GM19023 (cell line): Measurements from ENCODE around the gene LRCH4.

Experiments used
- ATAC-seq: cut with Tn5 transposase; IDR thresholded peaks from one replicate; pipeline ENCODE4 v1.9.1; 2021; ENCODE audit warnings: mild to moderate bottlenecking, moderate library complexity; ENCODE audit not compliant: unreplicated experiment

The LRCH4 gene

DNA sequence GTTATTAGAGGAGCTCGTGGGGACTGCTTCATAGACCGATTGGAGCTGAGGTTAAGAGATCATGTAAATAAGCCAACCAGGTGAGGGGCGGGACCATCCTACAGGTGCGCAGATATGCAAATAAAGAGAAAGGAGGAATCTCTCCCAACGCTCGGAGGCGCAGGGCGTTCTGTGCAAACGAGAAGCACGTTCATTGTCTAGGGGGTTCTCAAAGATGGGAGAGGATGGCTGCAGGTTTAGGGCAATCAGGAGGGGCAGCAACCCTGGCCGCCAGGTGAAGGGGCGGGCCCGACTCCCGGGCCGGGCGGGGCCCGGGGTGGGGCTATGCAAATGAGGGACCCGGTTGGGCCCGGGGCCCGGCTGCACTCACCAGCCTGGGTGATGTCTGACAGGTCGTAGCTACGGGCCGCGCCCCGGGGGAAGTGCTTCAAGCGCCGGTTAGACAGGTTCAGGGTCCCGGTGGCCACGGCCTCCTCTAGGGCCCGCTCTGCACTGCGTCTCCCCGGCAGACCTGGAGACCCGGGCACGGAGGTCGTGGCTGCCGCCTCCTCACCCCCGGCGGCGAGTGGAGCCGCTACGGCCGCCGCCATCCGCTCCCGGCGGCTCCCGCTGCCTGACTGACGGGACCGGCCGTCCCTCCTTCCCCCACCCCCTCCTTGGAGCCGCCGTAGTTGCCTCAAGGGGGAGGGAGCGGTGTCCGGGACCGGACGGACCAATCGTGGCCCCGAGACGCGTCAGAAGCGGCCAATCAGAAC, at the start of gene LRCH4:
LRCH4 (minus strand) TSS at position 619 of the 755 bp plus-strand sequence; CDS start at position 590, 29 bp downstream.
- peak; percentile 28 for ATAC-seq

GRCh38 chr7:100632951-100633717, 47.2 kb upstream of the LRCH4 start:
- ATAC-seq = no peak

DNA sequence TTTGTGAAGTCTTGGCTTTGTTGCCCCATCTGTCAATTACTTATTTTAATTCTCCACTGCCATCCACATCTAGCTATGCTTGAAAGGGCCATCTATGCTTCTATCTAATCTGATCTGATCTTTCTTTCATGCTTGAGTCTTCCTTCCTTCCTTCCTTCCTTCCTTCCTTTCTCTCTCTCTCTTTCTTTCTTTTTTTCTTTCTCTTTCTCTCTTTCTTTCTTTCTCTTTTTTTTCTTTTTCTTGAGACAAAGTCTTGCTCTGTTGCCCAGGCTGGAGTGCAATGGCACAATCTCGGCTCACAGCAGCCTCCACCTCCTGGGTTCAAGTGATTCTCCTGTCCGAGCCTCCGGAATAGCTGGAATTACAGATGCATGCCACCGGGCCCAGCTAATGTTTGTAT, 44.1 kb upstream of the LRCH4 start:
- ATAC-seq = no peak

- ATAC-seq = no peak
Observed at GRCh38 chr7:100629117-100629716, 43.3 kb upstream of the LRCH4 start.

GRCh38 chr7:100627238-100627549, 41.3 kb upstream of the LRCH4 start:
- ATAC-seq = no peak

DNA sequence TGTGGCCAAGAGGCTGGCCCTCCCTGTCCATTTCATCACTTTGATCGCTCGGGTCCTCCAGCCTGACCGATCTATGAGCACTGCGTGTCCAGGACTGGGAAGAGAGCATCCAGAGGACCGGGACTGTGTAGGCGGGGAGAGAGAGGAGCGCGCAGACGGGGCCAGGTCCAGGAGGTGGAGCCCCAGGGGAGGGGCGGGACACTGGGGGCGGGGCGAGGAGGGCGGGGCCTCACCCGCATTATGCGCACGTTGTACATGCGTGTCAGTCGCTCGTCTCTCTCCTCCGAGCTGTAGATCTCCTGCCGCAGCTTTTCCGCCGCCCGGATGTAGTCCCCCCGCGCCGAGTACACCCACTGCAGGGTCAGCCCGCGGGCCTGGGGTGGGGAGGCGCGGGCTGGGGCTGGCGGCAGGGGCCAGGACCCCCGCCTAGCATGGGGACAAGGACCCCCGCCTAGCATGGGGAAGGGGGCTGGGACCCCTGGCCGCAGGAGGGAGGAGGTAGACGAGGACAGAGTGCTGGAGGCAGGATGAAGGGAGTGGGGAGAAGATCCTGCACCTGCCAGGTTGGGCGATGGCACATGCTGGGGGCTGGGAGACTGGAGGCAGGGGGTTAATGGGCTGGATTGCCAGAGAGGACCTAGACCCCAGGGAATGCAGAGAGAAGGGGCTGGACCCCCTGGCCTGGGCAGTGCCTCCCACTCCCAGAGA, 40.8 kb upstream of the LRCH4 start:
- ATAC-seq = peak; percentile 87

GRCh38 chr7:100626055-100626454, 40.1 kb upstream of the LRCH4 start:
- no peak for ATAC-seq

- no peak for ATAC-seq
Observed at GRCh38 chr7:100623951-100624824, 38.3 kb upstream of the LRCH4 start.

GRCh38 chr7:100621554-100621953, 35.6 kb upstream of the LRCH4 start:
- no peak for ATAC-seq

- no peak for ATAC-seq
Observed at GRCh38 chr7:100620804-100621203, 34.9 kb upstream of the LRCH4 start.

- no peak for ATAC-seq
Observed at GRCh38 chr7:100620239-100620638, 34.3 kb upstream of the LRCH4 start.

DNA sequence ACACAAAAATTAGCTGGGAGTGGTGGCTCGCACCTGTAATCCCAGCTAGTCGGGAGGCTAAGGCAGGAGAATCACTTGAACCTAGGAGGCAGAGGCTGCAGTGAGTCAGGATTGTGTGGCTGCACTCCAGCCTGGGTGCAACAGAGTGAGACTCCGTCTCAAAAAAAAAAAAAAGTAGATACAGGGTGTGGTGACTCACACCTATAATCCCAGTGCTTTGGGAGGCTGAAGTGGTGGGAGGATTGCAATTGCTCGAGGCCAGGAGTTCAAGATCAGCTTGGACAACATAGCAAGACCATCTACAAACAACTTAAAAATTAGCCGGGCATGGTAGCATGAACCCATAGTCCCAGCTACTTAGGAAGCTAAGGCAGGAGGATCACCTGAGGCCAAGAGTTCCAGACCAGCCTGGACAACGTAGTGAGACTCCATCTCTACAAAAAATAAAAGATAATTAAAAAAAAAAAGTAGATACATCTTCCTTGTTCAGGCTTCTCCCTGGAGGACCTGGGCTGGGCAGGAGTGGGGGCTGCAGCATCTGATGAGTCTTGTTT, 28.5 kb upstream of the LRCH4 start:
- no peak for ATAC-seq

GRCh38 chr7:100613412-100614175, 27.7 kb upstream of the LRCH4 start:
- ATAC-seq = no peak

GRCh38 chr7:100612730-100613390, 26.9 kb upstream of the LRCH4 start:
- ATAC-seq = peak; percentile 0

DNA sequence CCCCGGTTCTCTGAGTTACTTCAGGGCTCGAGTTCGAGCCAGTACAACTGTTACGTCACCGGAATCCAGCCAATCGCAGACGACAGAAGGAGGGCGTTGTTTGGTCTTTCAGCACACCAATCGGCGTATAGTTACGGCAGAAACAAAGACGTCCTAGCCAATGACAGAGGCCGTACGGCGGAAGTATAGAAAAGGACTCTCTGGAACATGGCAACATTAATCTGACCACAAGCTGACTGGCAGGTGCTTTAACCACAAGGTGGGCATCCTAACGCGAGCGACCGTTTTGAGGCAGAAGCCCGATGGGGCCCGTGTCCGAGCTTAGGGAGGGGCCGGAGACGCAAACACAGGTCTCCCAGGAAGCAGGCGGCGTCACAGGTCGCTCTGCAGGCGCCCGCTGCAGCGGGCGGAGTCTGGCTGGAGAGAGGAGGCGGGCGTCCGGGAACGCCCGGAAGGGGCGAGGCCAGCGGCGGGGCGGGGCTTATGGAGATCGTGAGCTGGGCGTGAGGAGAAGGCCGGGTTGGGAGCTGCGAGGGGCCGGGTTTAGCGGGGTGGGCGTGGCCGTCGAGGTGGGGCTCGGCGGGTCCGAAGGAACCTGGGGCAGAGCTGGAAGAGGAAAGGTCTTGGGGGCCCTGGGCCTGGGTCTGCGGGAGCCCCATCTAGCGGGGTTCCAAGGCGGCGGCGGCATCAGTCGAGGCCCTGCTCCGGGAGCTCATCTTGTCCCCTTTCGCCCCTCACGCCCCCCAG, 26.2 kb upstream of the LRCH4 start, which contains the start of gene MOSPD3:
MOSPD3 (plus strand) TSS at position 558 of the 747 bp plus-strand sequence. CDS start 252 bp downstream, outside the sequence.
- ATAC-seq = peak; percentile 93

DNA sequence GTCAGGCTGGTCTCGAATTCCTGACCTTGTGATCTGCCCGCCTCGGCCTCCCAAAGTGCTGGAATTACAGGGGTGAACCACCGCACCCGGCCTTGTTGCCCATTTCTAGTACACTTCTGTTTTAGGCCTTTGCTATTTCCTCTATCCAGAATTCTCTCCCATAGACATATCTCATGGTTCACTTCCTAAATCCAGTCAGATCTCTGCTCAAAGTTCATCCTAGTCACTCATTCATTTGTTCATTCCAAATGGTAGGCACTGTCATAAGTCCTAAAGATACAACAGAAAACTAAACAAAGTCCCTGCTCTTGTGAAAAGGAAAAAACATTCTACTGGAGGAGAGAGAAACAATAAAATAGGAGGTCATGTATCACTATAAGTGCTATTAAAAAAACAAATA, 24.0 kb upstream of the LRCH4 start:
- ATAC-seq = no peak

DNA sequence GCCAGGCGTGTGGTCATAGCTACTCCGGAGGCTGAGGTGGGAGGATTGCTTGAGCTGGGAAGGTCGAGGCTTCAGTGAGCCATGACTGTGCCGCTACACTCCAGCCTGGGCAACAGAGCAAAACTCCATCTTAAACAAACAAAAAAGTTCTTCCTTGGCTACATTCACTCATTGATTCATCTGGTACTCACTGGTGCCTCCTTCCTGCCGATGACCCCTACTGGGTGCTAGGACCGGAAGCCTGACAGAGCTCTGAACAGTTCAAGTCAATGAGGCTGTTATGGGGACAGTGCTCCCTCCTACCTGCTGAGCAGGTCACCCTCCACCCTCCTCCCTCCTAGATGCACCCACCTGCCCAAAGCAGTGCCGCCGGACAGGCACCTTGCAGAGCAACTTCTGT, 21.2 kb upstream of the LRCH4 start:
- no peak for ATAC-seq

- ATAC-seq = no peak
Observed at GRCh38 chr7:100606313-100606712, 20.4 kb upstream of the LRCH4 start.
